ENCODE measurements around the gene CHST8. TPM values are rescaled to one million over a fixed set of nuclear protein-coding genes. Genes with fewer than 3 reads are reported as not detected.

The CHST8 gene
- total and polyA plus RNA-seq, 2 donors from 2014 or later = 0.28 TPM; not detected in 1

GRCh38 chr19:33683881-33684537 is 62.3 kb downstream of the CHST8 start:
- Histone ChIP-seq H3K27me3 (ENCODE audit: control insufficient read depth, insufficient read depth, low read length) (peaks cover 2% of the 10 kb centered on the region), H3K36me3 (ENCODE audit: control insufficient read depth in 2 of 3, insufficient read depth in 3 of 3, low read length in 3 of 3) (no peaks in the 10 kb centered on the region)
- no peak for TF ChIP-seq CTCF (IDR thresholded peaks at IDR 0.05; ENCODE audit: borderline replicate concordance, extremely low read depth, insufficient read depth)

GRCh38 chr19:33684538-33685232 is 62.9 kb downstream of the CHST8 start:
- FAIRE-seq = no peak
- H3K36me3 ChIP-seq (ENCODE audit: control insufficient read depth in 2 of 3, insufficient read depth in 3 of 3, low read length in 3 of 3) = no peaks in the 10 kb centered on the region
- no peaks in the 10 kb centered on the region for H3K4me1 ChIP-seq (ENCODE audit: control insufficient read depth in 2 of 3, insufficient read depth in 2 of 3, low read depth in 1 of 3, low read length in 3 of 3)
- no peak overlapping the region for H3K9ac ChIP-seq (ENCODE audit: low read length in 3 of 3)
- DNase-seq = peak in 2 of 5 donors; percentile 14 to 51
- no peak for TF ChIP-seq CTCF (IDR thresholded peaks at IDR 0.05; ENCODE audit: borderline replicate concordance, extremely low read depth, insufficient read depth)
- H3K9me3 ChIP-seq (ENCODE audit: control insufficient read depth in 2 of 3, insufficient read depth in 1 of 3, low read length in 3 of 3) = no peaks in the 10 kb centered on the region
- intact Hi-C loops (cut with DNase I) = no loop called here
- H3K27me3 ChIP-seq (ENCODE audit: control insufficient read depth, insufficient read depth, low read length) = peaks cover 2% of the 10 kb centered on the region
- H3K4me3 ChIP-seq (ENCODE audit: low read length in 3 of 3) = no peak overlapping the region
- H3K27ac ChIP-seq (ENCODE audit: low read depth in 2 of 2, low read length in 2 of 2) = no peak overlapping the region

More at GRCh38 chr19:33683881-33684537, 62.3 kb downstream of the CHST8 start:
- H3K9me3 ChIP-seq (ENCODE audit: control insufficient read depth in 2 of 3, insufficient read depth in 1 of 3, low read length in 3 of 3) = no peaks in the 10 kb centered on the region
- H3K4me3 ChIP-seq (ENCODE audit: low read length in 3 of 3) = no peak overlapping the region
- no peak overlapping the region for H3K27ac ChIP-seq (ENCODE audit: low read depth in 2 of 2, low read length in 2 of 2)
- H3K4me1 ChIP-seq (ENCODE audit: control insufficient read depth in 2 of 3, insufficient read depth in 2 of 3, low read depth in 1 of 3, low read length in 3 of 3) = no peaks in the 10 kb centered on the region
- intact Hi-C loops (cut with DNase I) = no loop called here
- no peak overlapping the region for H3K9ac ChIP-seq (ENCODE audit: low read length in 3 of 3)
- DNase-seq (peak; percentile 75 to 93 (median 91)), FAIRE-seq (no peak)

GRCh38 chr19:33685541-33685940 is 63.8 kb downstream of the CHST8 start:
- Histone ChIP-seq H3K27me3 (ENCODE audit: control insufficient read depth, insufficient read depth, low read length) (peaks cover 2% of the 10 kb centered on the region), H3K4me3 (ENCODE audit: low read length in 3 of 3) (no peak overlapping the region), H3K9ac (ENCODE audit: low read length in 3 of 3) (no peak overlapping the region), H3K27ac (ENCODE audit: low read depth in 2 of 2, low read length in 2 of 2) (no peak overlapping the region), H3K36me3 (ENCODE audit: control insufficient read depth in 2 of 3, insufficient read depth in 3 of 3, low read length in 3 of 3) (no peaks in the 10 kb centered on the region), H3K4me1 (ENCODE audit: control insufficient read depth in 2 of 3, insufficient read depth in 2 of 3, low read depth in 1 of 3, low read length in 3 of 3) (no peaks in the 10 kb centered on the region), H3K9me3 (ENCODE audit: control insufficient read depth in 2 of 3, insufficient read depth in 1 of 3, low read length in 3 of 3) (no peaks in the 10 kb centered on the region)
- intact Hi-C loops (cut with DNase I) = no loop called here
- FAIRE-seq (no peak), DNase-seq (peak in 1 of 5 donors; percentile 22)
- no peak for TF ChIP-seq CTCF (IDR thresholded peaks at IDR 0.05; ENCODE audit: borderline replicate concordance, extremely low read depth, insufficient read depth)
